Measurements from ENCODE around the gene MACROH2A2. TPM values are rescaled to one million over a fixed set of nuclear protein-coding genes. Genes with fewer than 3 reads are reported as not detected.
A peak's percentile ranks its signal among the peaks of the same experiment; 100 is the strongest.

MACROH2A2 gene
- total RNA-seq (2021; fragmentation: NEBNext Ultra II Directional; extraction: Animal tissue kit (Norgen Biotek cat#: 25700)), result 1 to 10 TPM in 1 of 6 experiments, under 1 TPM in 1, not detected in 4; 0.69 to 1.1 TPM
- long read RNA-seq, partial matches to known transcripts, result 0 of 2 reads
- long read RNA-seq, other reads (novel, unspliced or antisense), result 0 of 2 reads

- Mint-ChIP-seq H3K4me1 (ENCODE audit: low read depth) (peaks cover 6% of the 10 kb centered on the region), H3K9me3 (no peaks in the 10 kb centered on the region), H3K27me3 (ENCODE audit: insufficient read depth) (peaks cover 31% of the 10 kb centered on the region), H3K4me3 (peak within 1 kb of the TSS; percentile 71), H3K36me3 (ENCODE audit: low read depth) (no peaks in the 10 kb centered on the region), H3K27ac (no peak within 1 kb of the TSS)
- peak; percentile 14; the same call in 1 of the 2 replicates for TF ChIP-seq CTCF (IDR thresholded peaks at IDR 0.05)
- DNase-seq, result no peak
Measured at GRCh38 chr10:70052462-70053217, at the start of gene MACROH2A2. TSS of gene MACROH2A2 (plus strand) at chr10:70052846. CDS start at chr10:70075659, 22,813 bp downstream.

GRCh38 chr10:70007116-70007820 is 45.4 kb upstream of the MACROH2A2 start:
- H3K4me3 Mint-ChIP-seq, result no peak overlapping the region
- H3K36me3 Mint-ChIP-seq (ENCODE audit: low read depth), result no peaks in the 10 kb centered on the region
- TF ChIP-seq CTCF (IDR thresholded peaks at IDR 0.05), result no peak
- no peaks in the 10 kb centered on the region for H3K4me1 Mint-ChIP-seq (ENCODE audit: low read depth)
- no peak overlapping the region for H3K27ac Mint-ChIP-seq
- H3K9me3 Mint-ChIP-seq, result no peaks in the 10 kb centered on the region
- DNase-seq, result no peak
- H3K27me3 Mint-ChIP-seq (ENCODE audit: insufficient read depth), result peaks cover 37% of the 10 kb centered on the region

DNA sequence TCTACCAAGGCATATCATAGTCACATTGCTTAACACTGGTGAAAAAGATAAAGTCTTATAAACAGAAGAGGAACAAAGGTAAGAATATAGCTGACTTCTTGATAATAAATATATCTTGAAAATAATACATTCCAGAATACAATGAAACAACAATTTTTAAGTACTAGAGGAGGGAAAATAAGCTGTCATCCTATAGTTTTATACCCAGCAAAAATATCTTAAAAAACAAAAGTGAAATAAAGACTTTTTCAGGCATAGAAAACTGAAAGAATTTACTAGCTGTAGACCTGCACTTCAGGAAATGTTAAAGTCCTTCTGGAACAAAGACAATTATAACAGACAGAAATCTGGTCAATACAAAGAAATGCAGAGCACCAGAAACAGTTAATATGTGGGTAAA is 21.4 kb upstream of the MACROH2A2 start:
- no peak overlapping the region for H3K4me3 Mint-ChIP-seq
- TF ChIP-seq CTCF (IDR thresholded peaks at IDR 0.05), result no peak
- DNase-seq, result no peak
- peaks cover 24% of the 10 kb centered on the region for H3K27me3 Mint-ChIP-seq (ENCODE audit: insufficient read depth)
- peaks cover 12% of the 10 kb centered on the region for H3K36me3 Mint-ChIP-seq (ENCODE audit: low read depth)
- H3K9me3 Mint-ChIP-seq, result peaks cover 31% of the 10 kb centered on the region
- H3K4me1 Mint-ChIP-seq (ENCODE audit: low read depth), result no peaks in the 10 kb centered on the region
- no peak overlapping the region for H3K27ac Mint-ChIP-seq

- Mint-ChIP-seq H3K36me3 (ENCODE audit: low read depth) (peaks cover 12% of the 10 kb centered on the region), H3K4me1 (ENCODE audit: low read depth) (no peaks in the 10 kb centered on the region), H3K9me3 (peaks cover 23% of the 10 kb centered on the region), H3K27me3 (ENCODE audit: insufficient read depth) (peaks cover 25% of the 10 kb centered on the region), H3K4me3 (no peak overlapping the region), H3K27ac (no peak overlapping the region)
- no peak for DNase-seq
- no peak for TF ChIP-seq CTCF (IDR thresholded peaks at IDR 0.05)
Measured at GRCh38 chr10:70032667-70033289, 19.9 kb upstream of the MACROH2A2 start.

- DNase-seq, result no peak
- TF ChIP-seq CTCF (IDR thresholded peaks at IDR 0.05), result no peak
- Mint-ChIP-seq H3K36me3 (ENCODE audit: low read depth) (peaks cover 12% of the 10 kb centered on the region), H3K9me3 (peaks cover 23% of the 10 kb centered on the region), H3K27me3 (ENCODE audit: insufficient read depth) (peaks cover 31% of the 10 kb centered on the region), H3K4me3 (no peak overlapping the region), H3K4me1 (ENCODE audit: low read depth) (no peaks in the 10 kb centered on the region), H3K27ac (no peak overlapping the region)
Measured at GRCh38 chr10:70034232-70034631, 18.4 kb upstream of the MACROH2A2 start.

Data from HFFc6 (cell line).